Naive thymus-derived CD4-positive, alpha-beta T cell (primary cell): ENCODE data around the gene TMEM41A. TPM values are rescaled to one million over a fixed set of nuclear protein-coding genes. Genes with fewer than 3 reads are reported as not detected.

Experiments used
- ATAC-seq: fragments of 150-1000 bp; cut with Tn5 transposase; 2 replicates; pipeline ENCODE4 v1.10.0; 2021; ENCODE audit warnings: mild to moderate bottlenecking, moderate library complexity
- CTCF ChIA-PET: fragments of 350-600 bp; sonication (Branson Sonifier 250); formaldehyde crosslinking; loops from one replicate; lab custom pipeline; 2021; ENCODE audit warnings: antibody characterized with exemption; lab: Charles Lee
- POLR2A ChIA-PET: fragments of 350-600 bp; sonication (Branson Sonifier 250); formaldehyde crosslinking; loops from one replicate; lab custom pipeline; 2021; ENCODE audit warnings: antibody characterized with exemption, inconsistent platforms; lab: Charles Lee
- DNase-seq, 9 donors: peaks; one replicate each; pipeline versions ENCODE4 v3.0.0 to v3.0.0-alpha.2; 2020 to 2022; ENCODE audit warnings: mixed read lengths in 1 of 9
- H3K27ac ChIP-seq: one replicate; pipeline ENCODE4 v1.7.0; 2013; ENCODE audit warnings: mild to moderate bottlenecking, low read depth, low read length, moderate library complexity
- H3K27me3 ChIP-seq, 2 donors: one replicate each; pipeline ENCODE4 v1.7.0; 2013; ENCODE audit warnings: low read length in 2 of 2, mild to moderate bottlenecking in 2 of 2, moderate library complexity in 2 of 2; ENCODE audit not compliant: control insufficient read depth in 2 of 2, insufficient read depth in 2 of 2
- H3K36me3 ChIP-seq, 3 experiments: 1 replicate in 2 of 3; 2 replicates in 1 of 3; pipeline ENCODE4 v1.7.0; 2013; ENCODE audit warnings: low read length in 3 of 3, mild to moderate bottlenecking in 3 of 3, moderate library complexity in 1 of 3; ENCODE audit not compliant: insufficient read depth in 3 of 3, control insufficient read depth in 2 of 3
- H3K4me1 ChIP-seq, 2 donors: one replicate each; pipeline ENCODE4 v1.7.0; 2013; ENCODE audit warnings: low read length in 2 of 2, mild to moderate bottlenecking in 2 of 2, moderate library complexity in 1 of 2; ENCODE audit not compliant: control insufficient read depth in 2 of 2, insufficient read depth in 2 of 2
- H3K4me3 ChIP-seq: 2 replicates; pipeline ENCODE4 v1.7.0; 2013; ENCODE audit warnings: mild to moderate bottlenecking, low read length
- H3K9me3 ChIP-seq, 3 experiments: 1 replicate in 2 of 3; 2 replicates in 1 of 3; pipeline ENCODE4 v1.7.0; 2013; ENCODE audit warnings: low read length in 3 of 3; ENCODE audit not compliant: control insufficient read depth in 2 of 3
- H3K27ac Mint-ChIP-seq, 9 donors: one replicate each; pipeline ENCODE4 v1.8.0; 2020 to 2022; ENCODE audit warnings: mixed read lengths in 9 of 9, mild to moderate bottlenecking in 8 of 9, moderate library complexity in 5 of 9, inconsistent platforms in 2 of 9
- H3K27me3 Mint-ChIP-seq, 5 donors: one replicate each; pipeline ENCODE4 v1.8.0; 2021 to 2022; ENCODE audit warnings: mixed read lengths in 5 of 5, mild to moderate bottlenecking in 1 of 5
- H3K36me3 Mint-ChIP-seq, 5 donors: one replicate each; pipeline ENCODE4 v1.8.0; 2020 to 2022; ENCODE audit warnings: mixed read lengths in 5 of 5, mild to moderate bottlenecking in 3 of 5, inconsistent platforms in 1 of 5
- H3K4me1 Mint-ChIP-seq, 7 donors: one replicate each; pipeline ENCODE4 v1.8.0; 2020 to 2022; ENCODE audit warnings: mixed read lengths in 7 of 7, mild to moderate bottlenecking in 3 of 7, inconsistent platforms in 1 of 7
- H3K4me3 Mint-ChIP-seq, 10 donors: one replicate each; pipeline ENCODE4 v1.8.0; 2020 to 2022; ENCODE audit warnings: mild to moderate bottlenecking in 10 of 10, mixed read lengths in 10 of 10, moderate library complexity in 6 of 10, inconsistent platforms in 2 of 10
- H3K9me3 Mint-ChIP-seq, 11 donors: one replicate each; pipeline ENCODE4 v1.8.0; 2020 to 2022; ENCODE audit warnings: mixed read lengths in 11 of 11, mild to moderate bottlenecking in 4 of 11, inconsistent platforms in 1 of 11, moderate library complexity in 1 of 11
- intact Hi-C, 2 donors: fragments of 100-400 bp; cut with micrococcal nuclease; formaldehyde crosslinking; loops; one replicate each; pipeline ENCODE4 v1.15.1; 2023
- polyA plus RNA-seq, 2 donors: library from polyadenylated mRNA; unstranded; fragments of 300-500 nt; fragmentation: Illumina TruSeq; gene quantifications; one replicate each; pipeline ENCODE4 v1.2.3, GENCODE V29; 2021
- total RNA-seq, 6 experiments: library from RNA in 5 of 6; stranded (reverse) in 5 of 6; gene quantifications; 1 replicate in 5 of 6; 2 replicates in 1 of 6; pipeline ENCODE4 v1.2.3 and lab custom pipeline; 2021 to 2026

Gene TMEM41A
- total and polyA plus RNA-seq, 7 experiments from 2014 or later: 20.4 to 30.5 (median 29.1) TPM

- Histone ChIP-seq H3K4me1 (no peaks in the 10 kb centered on the region), H3K36me3 (no peaks in the 10 kb centered on the region), H3K9me3 (no peaks in the 10 kb centered on the region), H3K27ac (no peak overlapping the region), H3K4me3 (no peak overlapping the region), H3K27me3 (no peaks in the 10 kb centered on the region)
- POLR2A ChIA-PET: no interaction called here
- CTCF ChIA-PET: no interaction called here
- no peak overlapping the region for H3K27ac Mint-ChIP-seq
- H3K27me3 Mint-ChIP-seq: peaks cover 1 to 11% (median 2%) of the 10 kb centered on the region in 5 donors
- intact Hi-C loops: no loop called here
- no peaks in the 10 kb centered on the region for H3K4me1 Mint-ChIP-seq
- DNase-seq (no peak), ATAC-seq (no peak)
- H3K36me3 Mint-ChIP-seq: no peaks in the 10 kb centered on the region
- H3K4me3 Mint-ChIP-seq: no peak overlapping the region
- H3K9me3 Mint-ChIP-seq: no peaks in the 10 kb centered on the region
These were observed 32.0 kb upstream of the TMEM41A start for GRCh38 chr3:185530856-185531255.

DNA sequence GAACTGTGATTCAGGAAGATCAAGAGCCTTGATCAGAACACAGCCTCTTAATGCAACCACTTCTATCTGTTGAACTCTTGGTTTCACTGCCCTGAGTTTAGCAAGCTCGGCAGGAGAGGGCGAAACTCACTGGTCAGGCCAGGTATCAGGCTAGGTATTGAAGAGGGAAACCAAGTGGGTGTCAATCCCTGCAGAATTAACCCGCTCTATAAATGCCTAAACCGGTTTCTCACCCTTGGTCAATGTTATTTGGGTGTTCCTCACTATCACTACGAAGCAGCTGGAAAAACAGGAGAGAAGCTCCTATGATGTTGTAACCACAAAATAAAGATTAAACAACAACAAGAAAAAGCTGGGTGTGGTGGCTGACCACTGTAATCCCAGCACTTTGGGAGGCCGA is 29.7 kb upstream of the TMEM41A start:
- no peaks in the 10 kb centered on the region for H3K27me3 ChIP-seq
- Mint-ChIP-seq H3K4me1 (no peaks in the 10 kb centered on the region), H3K36me3 (no peaks in the 10 kb centered on the region), H3K27me3 (peaks cover 6 to 21% (median 11%) of the 10 kb centered on the region in 5 donors), H3K4me3 (no peak overlapping the region), H3K9me3 (no peaks in the 10 kb centered on the region), H3K27ac (no peak overlapping the region)
- H3K4me1 ChIP-seq: no peaks in the 10 kb centered on the region
- DNase-seq (no peak), ATAC-seq (no peak)
- intact Hi-C loops: no loop called here
- ChIA-PET CTCF (no interaction called here), POLR2A (no interaction called here)
- H3K4me3 ChIP-seq: no peak overlapping the region
- no peak overlapping the region for H3K27ac ChIP-seq
- no peaks in the 10 kb centered on the region for H3K9me3 ChIP-seq
- no peaks in the 10 kb centered on the region for H3K36me3 ChIP-seq

DNA sequence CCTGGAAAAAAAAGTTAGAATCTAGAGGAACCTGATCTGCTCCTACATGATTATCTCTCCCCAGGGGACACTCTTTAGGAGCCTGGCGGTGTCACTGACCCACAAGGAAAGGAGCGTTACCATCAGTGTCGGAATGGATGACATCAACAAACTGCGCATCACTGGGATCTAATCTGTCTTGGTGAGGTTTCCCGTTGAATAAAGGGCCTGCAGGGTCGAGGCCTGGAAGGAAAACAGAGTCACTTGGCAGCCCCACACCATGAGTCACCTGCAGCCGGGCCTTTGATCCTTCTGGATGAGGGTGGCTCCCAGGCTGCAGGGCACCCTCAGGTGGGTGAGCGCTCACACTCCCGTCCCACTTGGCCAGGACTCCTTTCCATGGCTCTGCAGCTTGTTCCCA is 28.5 kb upstream of the TMEM41A start:
- H3K9me3 ChIP-seq: no peaks in the 10 kb centered on the region
- ChIA-PET POLR2A (no interaction called here), CTCF (no interaction called here)
- H3K36me3 ChIP-seq: no peaks in the 10 kb centered on the region
- DNase-seq: no peak
- Mint-ChIP-seq H3K36me3 (no peaks in the 10 kb centered on the region), H3K27me3 (peaks cover 6 to 28% (median 11%) of the 10 kb centered on the region in 5 donors), H3K9me3 (no peaks in the 10 kb centered on the region), H3K4me3 (no peak overlapping the region), H3K4me1 (no peaks in the 10 kb centered on the region), H3K27ac (no peak overlapping the region)
- intact Hi-C loops: no loop called here
- H3K27ac ChIP-seq: no peak overlapping the region
- no peak overlapping the region for H3K4me3 ChIP-seq
- H3K4me1 ChIP-seq: no peaks in the 10 kb centered on the region
- no peak for ATAC-seq
- no peaks in the 10 kb centered on the region for H3K27me3 ChIP-seq

GRCh38 chr3:185526349-185526951 is 27.6 kb upstream of the TMEM41A start:
- CTCF ChIA-PET: interaction anchor here (0.7 kb wide), 1 partner anchor 49 kb away, joined by 3 read pairs; no protein-coding TSS in a partner anchor
- ATAC-seq (no peak), DNase-seq (no peak)
- Mint-ChIP-seq H3K4me3 (no peak overlapping the region), H3K4me1 (no peaks in the 10 kb centered on the region), H3K9me3 (no peaks in the 10 kb centered on the region), H3K27me3 (peaks cover 9 to 33% (median 12%) of the 10 kb centered on the region in 5 donors), H3K36me3 (no peaks in the 10 kb centered on the region), H3K27ac (no peak overlapping the region)
- POLR2A ChIA-PET: no interaction called here
- Histone ChIP-seq H3K9me3 (no peaks in the 10 kb centered on the region), H3K4me3 (no peak overlapping the region), H3K4me1 (no peaks in the 10 kb centered on the region), H3K27me3 (no peaks in the 10 kb centered on the region), H3K36me3 (no peaks in the 10 kb centered on the region), H3K27ac (no peak overlapping the region)
- intact Hi-C loops: no loop called here

- H3K27ac Mint-ChIP-seq: no peak overlapping the region
- Histone ChIP-seq H3K4me1 (no peaks in the 10 kb centered on the region), H3K4me3 (no peak overlapping the region), H3K27ac (no peak overlapping the region), H3K27me3 (no peaks in the 10 kb centered on the region), H3K9me3 (no peaks in the 10 kb centered on the region), H3K36me3 (no peaks in the 10 kb centered on the region)
- H3K4me3 Mint-ChIP-seq: no peak overlapping the region
- CTCF ChIA-PET: interaction anchor here (0.7 kb wide), 1 partner anchor 54 kb away, joined by 3 read pairs; no protein-coding TSS in a partner anchor
- H3K9me3 Mint-ChIP-seq: no peaks in the 10 kb centered on the region
- DNase-seq (no peak), ATAC-seq (no peak)
- no peaks in the 10 kb centered on the region for H3K4me1 Mint-ChIP-seq
- peaks cover 15 to 44% (median 20%) of the 10 kb centered on the region in 5 donors for H3K27me3 Mint-ChIP-seq
- POLR2A ChIA-PET: no interaction called here
- no peaks in the 10 kb centered on the region for H3K36me3 Mint-ChIP-seq
- intact Hi-C loops: no loop called here
These were observed 22.7 kb upstream of the TMEM41A start for GRCh38 chr3:185521349-185522138.

DNA sequence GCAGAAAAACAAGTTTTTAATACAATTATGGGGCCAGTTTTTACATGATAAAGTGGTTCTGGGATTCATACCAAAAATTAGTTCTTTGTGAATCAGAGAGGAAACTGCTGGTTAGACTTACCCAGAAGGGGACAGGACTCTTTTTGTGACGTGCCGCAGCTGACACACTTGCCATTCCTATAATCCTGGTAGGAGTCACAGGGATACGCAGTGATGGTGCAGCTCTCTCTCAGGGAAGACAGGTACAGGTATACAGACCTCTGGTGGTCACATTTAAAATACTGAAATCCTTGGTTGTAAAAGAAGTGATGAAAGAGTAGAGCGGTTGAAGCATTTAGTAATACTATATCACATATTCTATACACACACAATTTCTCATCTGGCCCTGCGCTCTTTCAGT is 20.2 kb upstream of the TMEM41A start:
- H3K4me1 ChIP-seq: no peaks in the 10 kb centered on the region
- Mint-ChIP-seq H3K27me3 (peaks cover 8 to 34% (median 16%) of the 10 kb centered on the region in 5 donors), H3K9me3 (no peaks in the 10 kb centered on the region), H3K4me3 (no peak overlapping the region), H3K4me1 (no peaks in the 10 kb centered on the region), H3K27ac (no peak overlapping the region), H3K36me3 (no peaks in the 10 kb centered on the region)
- ATAC-seq: no peak
- H3K9me3 ChIP-seq: no peaks in the 10 kb centered on the region
- no peak overlapping the region for H3K27ac ChIP-seq
- POLR2A ChIA-PET: no interaction called here
- CTCF ChIA-PET: no interaction called here
- H3K27me3 ChIP-seq: no peaks in the 10 kb centered on the region
- DNase-seq: no peak
- no peaks in the 10 kb centered on the region for H3K36me3 ChIP-seq
- intact Hi-C loops: no loop called here
- H3K4me3 ChIP-seq: no peak overlapping the region
